Small intestine (tissue), 7 donors: ENCODE data around the gene PTPRF. TPM values are rescaled to one million over a fixed set of nuclear protein-coding genes. Genes with fewer than 3 reads are reported as not detected.
A peak's percentile ranks its signal among the peaks of the same experiment; 100 is the strongest.
"Not testable (repeated sequence)": the region's sequence is repeated elsewhere in the genome, so short reads cannot be mapped to it uniquely, and the experiment has no call there.

ENCODE experiments used
- DNase-seq, 2 donors: peaks; one replicate each; pipeline versions ENCODE4 v3.0.0 to v3.0.0-alpha.2; 2013
- FAIRE-seq: peaks from 2 replicates; lab custom pipeline; 2012; peaks lifted over from hg19 to GRCh38; lab: Jason Lieb, UNC
- H3K27ac ChIP-seq, 3 donors: one replicate each; pipeline ENCODE4 v1.5.1; 2013; ENCODE audit warnings: low read length in 2 of 3, mild to moderate bottlenecking in 2 of 3, control low read depth in 1 of 3, inconsistent platforms in 1 of 3, low read depth in 1 of 3, moderate library complexity in 1 of 3
- H3K27me3 ChIP-seq, 3 donors: one replicate each; pipeline ENCODE4 v1.6.1; 2013; ENCODE audit warnings: low read length in 3 of 3, inconsistent platforms in 1 of 3; ENCODE audit not compliant: control insufficient read depth in 3 of 3, insufficient read depth in 3 of 3
- H3K36me3 ChIP-seq, 3 donors: one replicate each; pipeline ENCODE4 v1.6.1; 2013; ENCODE audit warnings: low read length in 3 of 3, inconsistent platforms in 1 of 3, low read depth in 1 of 3, mild to moderate bottlenecking in 1 of 3, moderate library complexity in 1 of 3; ENCODE audit not compliant: control insufficient read depth in 3 of 3, insufficient read depth in 2 of 3
- H3K4me1 ChIP-seq, 3 donors: one replicate each; pipeline ENCODE4 v1.6.1; 2013; ENCODE audit warnings: low read length in 2 of 3, inconsistent platforms in 1 of 3, low read depth in 1 of 3, mild to moderate bottlenecking in 1 of 3, moderate library complexity in 1 of 3; ENCODE audit not compliant: control insufficient read depth in 3 of 3, insufficient read depth in 2 of 3
- H3K4me3 ChIP-seq, 3 donors: one replicate each; pipeline ENCODE4 v1.5.1; 2013; ENCODE audit warnings: low read length in 3 of 3, control low read depth in 1 of 3, inconsistent platforms in 1 of 3, low read depth in 1 of 3, mild to moderate bottlenecking in 1 of 3, moderate library complexity in 1 of 3
- H3K9me3 ChIP-seq, 2 donors: one replicate each; pipeline ENCODE4 v1.6.1; 2013; ENCODE audit warnings: low read depth in 1 of 2, low read length in 1 of 2; ENCODE audit not compliant: control insufficient read depth in 2 of 2, insufficient read depth in 1 of 2
- WGBS, 3 donors: extraction: QIAGEN DNeasy Blood & Tissue Kit; methylation state at CpG; one replicate each; pipeline ENCODE4 v1.1.7; 2013; 5-methylcytosine and 5-hydroxymethylcytosine counted together
- polyA plus RNA-seq, 4 donors: library from polyadenylated mRNA; stranded (reverse) in 3 of 4; unstranded in 1 of 4; fragments of 200-250 nt in 3 of 4; fragments of 120-200 nt in 1 of 4; gene quantifications; one replicate each; pipeline versions ENCODE4 v1.2.1 to v1.2.3, GENCODE V29; 2013
- donor health status: healthy with polysubstance abuse.
- donor health status: control.
- donor health status: control.
- donor health status: Bipolar disorder and iron deficiency.
- donor health status: healthy.

The PTPRF gene
- polyA plus RNA-seq, 4 donors = 77.0 to 255 (median 83.2) TPM

DNA sequence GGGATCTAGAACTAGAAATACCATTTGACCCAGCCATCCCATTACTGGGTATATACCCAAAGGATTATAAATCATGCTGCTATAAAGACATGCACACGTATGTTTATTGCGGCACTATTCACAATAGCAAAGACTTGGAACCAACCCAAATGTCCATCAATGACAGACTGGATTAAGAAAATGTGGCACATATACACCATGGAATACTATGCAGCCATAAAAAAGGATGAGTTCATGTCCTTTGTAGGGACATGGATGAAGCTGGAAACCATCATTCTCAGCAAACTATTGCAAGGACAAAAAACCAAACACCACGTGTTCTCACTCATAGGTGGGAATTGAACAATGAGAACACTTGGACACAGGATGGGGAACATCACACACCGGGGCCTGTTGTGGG is 107.7 kb downstream of the PTPRF start:
- not testable (repeated sequence) for H3K27ac ChIP-seq, DNase-seq, H3K9me3 ChIP-seq, H3K4me3 ChIP-seq, H3K4me1 ChIP-seq, H3K27me3 ChIP-seq, FAIRE-seq, H3K36me3 ChIP-seq
- 81 to 92% (median 91%) methylated on average over 1 to 4 of the region's 4 CpGs for WGBS, 3 donors

- Histone ChIP-seq H3K4me1 (no peaks in the 10 kb centered on the region), H3K27ac (no peak overlapping the region), H3K36me3 (no peaks in the 10 kb centered on the region), H3K9me3 (no peaks in the 10 kb centered on the region), H3K4me3 (no peak overlapping the region), H3K27me3 (peaks cover 0 to 1% (median 0%) of the 10 kb centered on the region in 3 donors)
- FAIRE-seq (no peak), DNase-seq (peak in 1 of 2 donors; percentile 35)
- 29 to 59% (median 42%) methylated on average over 5 of the region's 5 CpGs for WGBS, 3 donors
Measured at GRCh38 chr1:43639976-43640794, 109.5 kb downstream of the PTPRF start.

DNA sequence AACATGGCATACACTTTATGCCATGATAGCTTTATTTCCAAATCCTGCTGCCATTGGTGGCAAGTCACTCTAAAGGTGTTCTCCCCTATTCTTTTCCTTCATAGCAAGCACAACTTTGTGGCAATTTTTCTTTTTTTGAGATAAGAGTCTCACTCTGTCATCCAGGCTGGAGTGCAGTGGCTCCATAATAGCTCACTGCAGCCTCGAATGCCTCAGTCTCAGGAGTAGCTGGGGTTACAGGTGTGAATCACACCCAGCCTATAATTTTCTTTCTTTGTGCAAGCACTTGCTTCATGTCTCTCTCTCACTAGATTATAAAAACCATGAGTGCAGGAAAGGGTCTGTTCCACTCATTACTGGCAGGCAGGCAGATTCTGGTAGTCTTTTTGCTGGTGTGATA is 113.9 kb downstream of the PTPRF start:
- Histone ChIP-seq H3K27ac (no peak overlapping the region), H3K27me3 (peaks cover 0 to 1% (median 0%) of the 10 kb centered on the region in 3 donors), H3K4me3 (no peak overlapping the region), H3K4me1 (peaks cover 0 to 5% (median 0%) of the 10 kb centered on the region in 3 donors), H3K36me3 (no peaks in the 10 kb centered on the region), H3K9me3 (no peaks in the 10 kb centered on the region)
- FAIRE-seq = no peak
- 34 to 52% (median 38%) methylated on average over 1 of the region's 1 CpG for WGBS, 3 donors
- DNase-seq = no peak

- FAIRE-seq (no peak), DNase-seq (no peak)
- 56 to 68% (median 63%) methylated on average over 1 of the region's 1 CpG for WGBS, 3 donors
- no peaks in the 10 kb centered on the region for H3K36me3 ChIP-seq
- no peaks in the 10 kb centered on the region for H3K9me3 ChIP-seq
- peaks cover 0 to 1% (median 0%) of the 10 kb centered on the region in 3 donors for H3K27me3 ChIP-seq
- H3K4me3 ChIP-seq = no peak overlapping the region
- no peak overlapping the region for H3K27ac ChIP-seq
- peaks cover 0 to 5% (median 0%) of the 10 kb centered on the region in 3 donors for H3K4me1 ChIP-seq
Measured at GRCh38 chr1:43645461-43645860, 114.8 kb downstream of the PTPRF start.

DNA sequence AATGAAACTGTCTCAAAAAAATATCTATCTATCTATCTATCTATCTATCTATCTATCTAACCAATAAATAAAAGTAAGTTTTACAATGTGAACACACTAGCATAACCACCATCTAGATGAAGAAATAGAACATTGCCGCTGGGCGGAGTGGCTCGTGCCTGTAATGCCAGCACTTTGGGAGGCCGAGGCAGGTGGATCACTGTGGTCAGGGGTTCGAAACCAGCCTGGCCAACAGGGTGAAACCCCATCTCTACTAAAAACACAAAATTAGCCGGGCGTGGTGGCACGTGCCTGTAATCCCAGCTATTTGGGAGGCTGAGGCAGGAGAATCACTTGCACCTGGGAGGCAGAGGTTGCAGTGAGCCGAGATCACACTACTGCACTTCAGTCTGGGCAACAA is 116.6 kb downstream of the PTPRF start:
- WGBS, 3 donors = 88 to 95% (median 94%) methylated on average over 9 of the region's 9 CpGs
- not testable (repeated sequence) for H3K9me3 ChIP-seq, DNase-seq, H3K27me3 ChIP-seq, H3K27ac ChIP-seq, FAIRE-seq, H3K4me1 ChIP-seq, H3K4me3 ChIP-seq, H3K36me3 ChIP-seq

DNA sequence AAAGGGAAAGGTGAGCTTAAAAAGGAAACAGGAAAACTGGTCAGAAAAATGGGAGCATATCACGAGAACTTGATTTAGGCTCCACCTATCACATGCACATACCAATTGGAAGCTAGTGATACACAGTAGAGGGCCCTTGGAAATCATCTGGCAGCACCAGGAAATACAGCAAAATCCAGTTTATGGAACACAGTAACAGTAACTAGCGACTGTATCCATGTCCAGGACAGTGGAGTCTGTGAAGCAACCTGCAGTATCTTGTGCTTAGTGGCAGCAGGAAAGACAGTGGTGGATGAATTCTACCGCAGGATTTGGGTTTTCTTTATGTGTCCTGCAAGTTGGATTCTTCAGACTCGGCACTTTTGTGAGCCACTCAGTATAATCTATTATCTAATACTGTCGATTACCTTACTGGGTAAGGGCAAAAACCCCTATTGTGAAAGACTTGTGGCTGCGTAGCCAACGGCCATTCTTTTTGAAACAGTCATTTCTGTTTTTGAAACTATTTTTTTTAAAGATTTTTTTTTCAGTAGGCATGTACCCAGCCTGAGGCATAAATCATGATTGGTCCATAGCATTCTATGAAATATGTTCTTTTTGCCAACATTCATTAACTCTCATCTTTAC is 117.7 kb downstream of the PTPRF start:
- WGBS, 3 donors = 71 to 77% (median 76%) methylated on average over 7 of the region's 7 CpGs
- H3K4me3 ChIP-seq = no peak overlapping the region
- H3K9me3 ChIP-seq = no peaks in the 10 kb centered on the region
- H3K4me1 ChIP-seq = peaks cover 0 to 5% (median 1%) of the 10 kb centered on the region in 3 donors
- H3K27me3 ChIP-seq = no peaks in the 10 kb centered on the region
- H3K36me3 ChIP-seq = peaks cover 2 to 3% (median 3%) of the 10 kb centered on the region in 3 donors
- DNase-seq (peak; percentile 22 to 67), FAIRE-seq (no peak)
- peak overlapping the region in 1 of 3 donors; percentile 99 for H3K27ac ChIP-seq

DNA sequence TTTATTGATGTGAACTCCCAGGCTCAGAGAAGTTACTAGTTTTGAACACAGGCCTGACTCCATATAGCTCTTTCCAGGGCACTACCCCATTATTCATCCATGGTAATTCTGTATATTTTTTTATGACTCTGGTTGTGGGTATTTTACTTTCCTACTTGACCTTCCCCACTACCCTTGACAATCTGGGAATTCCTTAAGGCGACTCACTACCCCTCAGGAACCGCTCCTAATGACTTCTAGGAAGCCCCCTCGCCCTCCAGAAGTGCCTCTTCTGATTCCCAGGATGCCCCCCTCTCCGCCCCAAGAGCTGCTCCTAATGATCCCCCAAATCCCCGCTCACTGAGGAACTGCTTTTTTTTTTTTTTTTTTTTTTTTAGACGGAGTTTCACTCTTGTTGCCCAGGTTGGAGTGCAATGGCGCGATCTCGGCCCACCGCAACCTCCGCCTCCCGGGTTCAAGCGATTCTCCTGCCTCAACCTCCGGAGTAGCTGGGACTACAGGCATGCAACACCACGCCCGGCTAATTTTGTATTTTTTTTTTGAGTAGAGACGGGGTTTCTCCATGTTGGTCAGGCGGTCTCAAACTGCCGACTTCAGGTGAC is 118.3 kb downstream of the PTPRF start:
- H3K27ac ChIP-seq = peak overlapping the region; percentile 83 to 99 (median 97)
- peak overlapping the region; percentile 56 to 90 (median 63) for H3K4me3 ChIP-seq
- WGBS, 3 donors = 34 to 39% (median 36%) methylated on average over 18 to 19 of the region's 19 CpGs
- H3K4me1 ChIP-seq = peaks cover 0 to 5% (median 3%) of the 10 kb centered on the region in 3 donors
- FAIRE-seq (no peak), DNase-seq (peak in 1 of 2 donors; percentile 39)
- H3K9me3 ChIP-seq = no peaks in the 10 kb centered on the region
- H3K27me3 ChIP-seq = no peaks in the 10 kb centered on the region
- H3K36me3 ChIP-seq = peaks cover 5 to 8% (median 7%) of the 10 kb centered on the region in 3 donors
